Esophagus muscularis mucosa (tissue), 4 donors: Measurements from ENCODE around the gene GCNA.

Experiments
- EP300 ChIP-seq: sonication (generic); formaldehyde crosslinking; IDR thresholded peaks from one replicate; pipeline ENCODE4 v1.6.1; 2017; ENCODE audit warnings: antibody characterized with exemption
- POLR2A ChIP-seq: fragments of 450-650 bp; IDR thresholded peaks from one replicate; pipeline ENCODE4 v1.6.1; 2017; ENCODE audit warnings: antibody characterized with exemption, moderate library complexity, mild to moderate bottlenecking, low read depth
- POLR2AphosphoS5 ChIP-seq, 2 donors: sonication (generic); formaldehyde crosslinking; IDR thresholded peaks; one replicate each; pipeline ENCODE4 v1.6.1; 2017; ENCODE audit warnings: antibody characterized with exemption in 2 of 2
- TF ChIP-seq, protein P1 (sequence below), 3 experiments: fragments of 200-600 bp in 2 of 3; fragments of 450-650 bp in 1 of 3; sonication (generic) in 2 of 3; IDR thresholded peaks; one replicate each; pipeline ENCODE4 v1.5.1; 2017 to 2019; ENCODE audit warnings: antibody characterized with exemption in 3 of 3, mild to moderate bottlenecking in 2 of 3, moderate library complexity in 1 of 3

DNA sequence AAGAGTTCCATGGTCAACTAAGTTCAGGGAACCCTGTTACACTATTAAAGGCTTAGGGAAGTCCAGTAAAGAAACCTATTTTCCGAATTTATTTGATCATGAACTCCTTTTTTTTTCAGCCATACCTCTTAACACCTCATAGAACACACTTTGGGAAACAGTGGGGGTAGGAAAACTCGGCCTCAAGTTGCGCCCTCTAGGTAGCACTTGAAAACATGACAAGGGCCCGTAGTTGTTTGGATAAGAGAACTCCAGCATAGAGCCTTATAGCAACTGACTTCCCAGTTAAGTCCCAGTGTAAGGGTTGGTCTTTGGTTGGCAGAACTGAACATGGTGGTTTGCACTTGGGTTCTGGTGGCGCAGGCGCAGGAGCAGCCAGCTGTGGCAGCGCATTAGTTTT, 30.9 kb upstream of the GCNA start:
- TF ChIP-seq POLR2AphosphoS5 (IDR thresholded peaks at IDR 0.05) (no peak), POLR2A (no peak), EP300 (no peak)
- TF ChIP-seq, protein P1, sequence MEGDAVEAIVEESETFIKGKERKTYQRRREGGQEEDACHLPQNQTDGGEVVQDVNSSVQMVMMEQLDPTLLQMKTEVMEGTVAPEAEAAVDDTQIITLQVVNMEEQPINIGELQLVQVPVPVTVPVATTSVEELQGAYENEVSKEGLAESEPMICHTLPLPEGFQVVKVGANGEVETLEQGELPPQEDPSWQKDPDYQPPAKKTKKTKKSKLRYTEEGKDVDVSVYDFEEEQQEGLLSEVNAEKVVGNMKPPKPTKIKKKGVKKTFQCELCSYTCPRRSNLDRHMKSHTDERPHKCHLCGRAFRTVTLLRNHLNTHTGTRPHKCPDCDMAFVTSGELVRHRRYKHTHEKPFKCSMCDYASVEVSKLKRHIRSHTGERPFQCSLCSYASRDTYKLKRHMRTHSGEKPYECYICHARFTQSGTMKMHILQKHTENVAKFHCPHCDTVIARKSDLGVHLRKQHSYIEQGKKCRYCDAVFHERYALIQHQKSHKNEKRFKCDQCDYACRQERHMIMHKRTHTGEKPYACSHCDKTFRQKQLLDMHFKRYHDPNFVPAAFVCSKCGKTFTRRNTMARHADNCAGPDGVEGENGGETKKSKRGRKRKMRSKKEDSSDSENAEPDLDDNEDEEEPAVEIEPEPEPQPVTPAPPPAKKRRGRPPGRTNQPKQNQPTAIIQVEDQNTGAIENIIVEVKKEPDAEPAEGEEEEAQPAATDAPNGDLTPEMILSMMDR (IDR thresholded peaks at IDR 0.05): no peak
